Esophagus (tissue), 2 donors: ENCODE results near the gene RUVBL1. TPM values are rescaled to one million over a fixed set of nuclear protein-coding genes. Genes with fewer than 3 reads are reported as not detected.

Source experiments
- H3K27ac ChIP-seq, 2 donors: one replicate each; pipeline ENCODE4 v1.5.1; 2013; ENCODE audit warnings: low read depth in 2 of 2, mild to moderate bottlenecking in 2 of 2, inconsistent platforms in 1 of 2, low read length in 1 of 2, moderate library complexity in 1 of 2
- H3K27me3 ChIP-seq, 2 donors: one replicate each; pipeline ENCODE4 v1.6.1; 2013; ENCODE audit warnings: low read length in 2 of 2, control low read depth in 1 of 2, mild to moderate bottlenecking in 1 of 2; ENCODE audit not compliant: insufficient read depth in 2 of 2, control insufficient read depth in 1 of 2
- H3K36me3 ChIP-seq, 2 donors: one replicate each; pipeline ENCODE4 v1.6.1; 2013; ENCODE audit warnings: low read length in 1 of 2; ENCODE audit not compliant: control insufficient read depth in 2 of 2, insufficient read depth in 2 of 2
- H3K4me1 ChIP-seq, 2 donors: one replicate each; pipeline ENCODE4 v1.6.1; 2013; ENCODE audit warnings: low read length in 1 of 2; ENCODE audit not compliant: control insufficient read depth in 2 of 2, insufficient read depth in 2 of 2
- H3K4me3 ChIP-seq, 2 donors: one replicate each; pipeline ENCODE4 v1.5.1; 2013; ENCODE audit warnings: low read length in 2 of 2, mild to moderate bottlenecking in 2 of 2, low read depth in 1 of 2, moderate library complexity in 1 of 2
- H3K9me3 ChIP-seq, 2 donors: one replicate each; pipeline ENCODE4 v1.6.1; 2013; ENCODE audit warnings: mild to moderate bottlenecking in 2 of 2, low read depth in 1 of 2, low read length in 1 of 2, moderate library complexity in 1 of 2; ENCODE audit not compliant: control insufficient read depth in 2 of 2, insufficient read depth in 1 of 2
- WGBS, 2 donors: extraction: QIAGEN DNeasy Blood & Tissue Kit; methylation state at CpG; one replicate each; pipeline ENCODE4 v1.1.7; 2013; 5-methylcytosine and 5-hydroxymethylcytosine counted together
- polyA plus RNA-seq, 2 donors: library from polyadenylated mRNA; stranded (reverse); fragments of 200-250 nt; gene quantifications; one replicate each; pipeline ENCODE4 v1.2.3, GENCODE V29; 2013
- donor health status: healthy with polysubstance abuse.
- donor health status: Bipolar disorder and iron deficiency.

Gene RUVBL1
- polyA plus RNA-seq, 2 donors, result 7.5 to 32.5 TPM

DNA sequence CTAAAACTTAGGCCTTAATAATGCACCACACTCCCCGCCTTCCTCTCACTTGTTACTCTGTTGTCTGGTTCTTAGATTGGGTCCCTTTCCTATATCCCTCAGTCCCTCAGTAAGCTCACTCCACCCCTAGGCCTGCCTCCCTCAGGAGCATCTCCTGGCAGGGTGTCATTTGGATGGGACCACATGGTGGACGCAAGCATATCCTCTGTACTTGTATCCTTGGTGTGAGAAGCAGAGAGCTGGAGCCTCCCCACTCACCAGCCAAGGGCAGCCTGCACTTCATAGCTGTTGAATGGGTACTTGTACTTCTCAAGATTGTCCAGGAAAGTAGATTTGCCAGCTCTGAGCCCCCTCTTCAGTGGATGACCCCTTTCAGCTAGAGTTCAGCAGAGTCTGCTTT, 59.7 kb downstream of the RUVBL1 start:
- Histone ChIP-seq H3K9me3 (no peaks in the 10 kb centered on the region), H3K36me3 (peaks cover 61 to 66% of the 10 kb centered on the region in 2 donors), H3K4me3 (no peak overlapping the region), H3K27ac (no peak overlapping the region), H3K4me1 (no peaks in the 10 kb centered on the region), H3K27me3 (no peaks in the 10 kb centered on the region)
- 92 to 93% methylated on average over 2 of the region's 2 CpGs for WGBS, 2 donors

- 70% methylated on average over 8 of the region's 8 CpGs for WGBS, 2 donors
- H3K27me3 ChIP-seq, result no peaks in the 10 kb centered on the region
- H3K4me3 ChIP-seq, result no peak overlapping the region
- H3K36me3 ChIP-seq, result peaks cover 48 to 52% of the 10 kb centered on the region in 2 donors
- H3K4me1 ChIP-seq, result no peaks in the 10 kb centered on the region
- H3K27ac ChIP-seq, result no peak overlapping the region
- H3K9me3 ChIP-seq, result no peaks in the 10 kb centered on the region
Measured at GRCh38 chr3:128062033-128062745, 61.4 kb downstream of the RUVBL1 start.

- no peaks in the 10 kb centered on the region for H3K9me3 ChIP-seq
- H3K36me3 ChIP-seq, result peaks cover 43 to 45% of the 10 kb centered on the region in 2 donors
- no peaks in the 10 kb centered on the region for H3K4me1 ChIP-seq
- WGBS, 2 donors, result 64 to 71% methylated on average over 11 of the region's 11 CpGs
- no peak overlapping the region for H3K4me3 ChIP-seq
- H3K27me3 ChIP-seq, result no peaks in the 10 kb centered on the region
- no peak overlapping the region for H3K27ac ChIP-seq
Measured at GRCh38 chr3:128060473-128061381, 62.9 kb downstream of the RUVBL1 start.

GRCh38 chr3:128056258-128056657, 67.4 kb downstream of the RUVBL1 start:
- WGBS, 2 donors, result 34 to 86% methylated on average over 4 of the region's 4 CpGs
- Histone ChIP-seq H3K9me3 (no peaks in the 10 kb centered on the region), H3K4me1 (peaks cover 0 to 8% of the 10 kb centered on the region in 2 donors), H3K36me3 (peaks cover 18 to 21% of the 10 kb centered on the region in 2 donors), H3K27ac (no peak overlapping the region), H3K27me3 (no peaks in the 10 kb centered on the region), H3K4me3 (no peak overlapping the region)

DNA sequence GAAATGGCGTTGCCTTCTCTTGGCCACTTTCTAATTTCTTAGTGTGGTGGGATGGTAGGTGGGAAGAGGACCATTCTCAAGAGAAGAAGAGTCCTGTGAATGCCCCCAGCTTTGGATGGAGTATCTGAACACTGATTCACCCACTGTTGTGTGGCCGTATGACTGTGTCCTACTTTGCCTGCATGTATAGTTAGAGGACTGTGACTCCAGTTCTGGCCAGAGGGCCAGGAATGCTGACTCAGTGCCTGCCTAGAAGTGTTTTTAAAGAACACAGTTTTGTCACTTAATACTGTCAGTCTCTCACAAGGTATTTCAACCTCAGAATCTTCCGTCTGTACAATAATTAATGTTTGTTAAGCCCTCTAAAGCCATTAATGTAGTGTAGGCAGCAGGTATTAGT, 69.2 kb downstream of the RUVBL1 start:
- Histone ChIP-seq H3K27ac (no peak overlapping the region), H3K27me3 (no peaks in the 10 kb centered on the region), H3K36me3 (peaks cover 5 to 11% of the 10 kb centered on the region in 2 donors), H3K4me1 (peaks cover 0 to 8% of the 10 kb centered on the region in 2 donors), H3K9me3 (no peaks in the 10 kb centered on the region), H3K4me3 (peak overlapping the region in 1 of 2 donors; percentile 93)
- WGBS, 2 donors, result 47 to 49% methylated on average over 3 of the region's 3 CpGs

GRCh38 chr3:128053614-128054013, 70.0 kb downstream of the RUVBL1 start:
- H3K4me1 ChIP-seq, result peaks cover 0 to 8% of the 10 kb centered on the region in 2 donors
- no peak overlapping the region for H3K27ac ChIP-seq
- WGBS, 2 donors, result 52 to 65% methylated on average over 6 of the region's 6 CpGs
- peaks cover 5 to 8% of the 10 kb centered on the region in 2 donors for H3K36me3 ChIP-seq
- no peaks in the 10 kb centered on the region for H3K9me3 ChIP-seq
- H3K4me3 ChIP-seq, result peak overlapping the region in 1 of 2 donors; percentile 93
- H3K27me3 ChIP-seq, result no peaks in the 10 kb centered on the region

- Histone ChIP-seq H3K36me3 (peaks cover 5 to 8% of the 10 kb centered on the region in 2 donors), H3K27me3 (no peaks in the 10 kb centered on the region), H3K4me3 (peak overlapping the region; percentile 93), H3K27ac (peak overlapping the region; percentile 94 to 96), H3K9me3 (no peaks in the 10 kb centered on the region), H3K4me1 (peaks cover 0 to 8% of the 10 kb centered on the region in 2 donors)
- WGBS, 2 donors, result 1 to 2% methylated on average over 24 to 33 of the region's 33 CpGs
Measured at GRCh38 chr3:128052595-128053351, 70.8 kb downstream of the RUVBL1 start.

DNA sequence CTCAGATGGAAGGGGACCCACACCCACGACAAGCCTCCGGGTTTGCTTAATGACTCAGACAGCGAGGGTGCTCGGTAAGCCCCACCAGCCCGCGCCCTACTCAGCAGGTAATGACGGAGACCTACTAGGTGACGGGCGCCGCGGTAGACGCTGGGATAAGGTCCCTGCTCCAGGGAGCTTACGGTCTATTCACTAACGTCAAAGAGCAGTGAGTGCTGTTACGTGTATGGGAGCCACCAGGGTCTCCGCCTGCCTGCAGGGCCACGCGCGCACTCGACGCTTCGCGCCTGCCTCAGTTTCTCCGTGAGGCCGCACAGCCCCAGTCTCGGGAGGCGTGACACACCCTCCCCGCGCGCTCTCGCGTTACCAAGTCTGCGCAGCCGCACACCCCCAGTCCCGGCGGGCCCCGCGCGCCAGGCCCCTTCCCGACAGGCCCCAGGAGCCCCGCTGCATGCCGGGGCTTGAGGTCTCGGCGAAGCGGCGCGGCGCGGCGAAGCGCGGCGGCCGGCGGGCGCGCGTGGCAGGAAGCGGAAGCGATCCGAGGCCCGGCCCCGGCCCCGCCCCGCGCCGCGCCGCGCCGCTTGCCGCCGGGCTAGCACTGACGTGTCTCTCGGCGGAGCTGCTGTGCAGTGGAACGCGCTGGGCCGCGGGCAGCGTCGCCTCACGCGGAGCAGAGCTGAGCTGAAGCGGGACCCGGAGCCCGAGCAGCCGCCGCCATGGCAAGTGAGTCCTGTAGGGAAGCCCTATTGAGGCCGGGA, 71.6 kb downstream of the RUVBL1 start, which contains the start of gene SEC61A1:
SEC61A1 (plus strand) TSS at position 601 of the 758 bp plus-strand sequence; CDS start at position 717, 116 bp downstream.
- H3K4me3 ChIP-seq, result peak within 1 kb of the TSS; percentile 93
- H3K27me3 ChIP-seq, result no peaks in the 10 kb centered on the region
- H3K4me1 ChIP-seq, result peaks cover 0 to 8% of the 10 kb centered on the region in 2 donors
- peak within 1 kb of the TSS; percentile 94 to 96 for H3K27ac ChIP-seq
- H3K36me3 ChIP-seq, result peaks cover 4 to 5% of the 10 kb centered on the region in 2 donors
- no peaks in the 10 kb centered on the region for H3K9me3 ChIP-seq
- 0 to 1% methylated on average over 76 to 90 of the region's 90 CpGs for WGBS, 2 donors
